Prostate gland (tissue), 2 donors: ENCODE measurements around the gene NAALADL2.
"Not testable (repeated sequence)": the region's sequence is repeated elsewhere in the genome, so short reads cannot be mapped to it uniquely, and the experiment has no call there.

Experiments used
- POLR2A ChIP-seq: fragments of 450-650 bp; IDR thresholded peaks from one replicate; pipeline ENCODE4 v1.6.1; 2016; ENCODE audit warnings: antibody characterized with exemption, mild to moderate bottlenecking
- TF ChIP-seq, protein P1 (sequence below), 4 experiments: fragments of 200-600 bp in 2 of 4; fragments of 450-650 bp in 2 of 4; sonication (generic) in 2 of 4; IDR thresholded peaks; 1 replicate in 3 of 4; 2 replicates in 1 of 4; pipeline ENCODE4 v1.5.1; 2016 to 2019; ENCODE audit warnings: antibody characterized with exemption in 4 of 4, mild to moderate bottlenecking in 2 of 4, moderate library complexity in 2 of 4

DNA sequence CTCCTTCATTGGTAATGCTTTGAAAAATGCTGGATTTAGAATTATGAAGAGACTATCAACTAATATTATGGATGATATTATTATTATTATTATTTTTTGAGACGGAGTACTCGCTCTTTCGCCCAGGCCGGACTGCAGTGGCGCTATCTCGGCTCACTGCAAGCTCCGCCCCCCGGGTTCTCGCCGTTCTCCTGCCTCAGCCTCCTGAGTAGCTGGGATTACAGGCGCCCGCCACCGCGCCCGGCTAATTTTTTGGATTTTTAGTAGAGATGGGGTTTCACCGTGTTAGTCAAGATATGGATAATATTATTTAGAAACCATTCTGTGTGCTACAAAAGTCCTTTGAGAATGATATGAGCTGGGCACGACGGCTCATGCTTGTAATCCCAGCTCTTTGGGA is 512.1 kb downstream of the NAALADL2 start:
- TF ChIP-seq, protein P1, sequence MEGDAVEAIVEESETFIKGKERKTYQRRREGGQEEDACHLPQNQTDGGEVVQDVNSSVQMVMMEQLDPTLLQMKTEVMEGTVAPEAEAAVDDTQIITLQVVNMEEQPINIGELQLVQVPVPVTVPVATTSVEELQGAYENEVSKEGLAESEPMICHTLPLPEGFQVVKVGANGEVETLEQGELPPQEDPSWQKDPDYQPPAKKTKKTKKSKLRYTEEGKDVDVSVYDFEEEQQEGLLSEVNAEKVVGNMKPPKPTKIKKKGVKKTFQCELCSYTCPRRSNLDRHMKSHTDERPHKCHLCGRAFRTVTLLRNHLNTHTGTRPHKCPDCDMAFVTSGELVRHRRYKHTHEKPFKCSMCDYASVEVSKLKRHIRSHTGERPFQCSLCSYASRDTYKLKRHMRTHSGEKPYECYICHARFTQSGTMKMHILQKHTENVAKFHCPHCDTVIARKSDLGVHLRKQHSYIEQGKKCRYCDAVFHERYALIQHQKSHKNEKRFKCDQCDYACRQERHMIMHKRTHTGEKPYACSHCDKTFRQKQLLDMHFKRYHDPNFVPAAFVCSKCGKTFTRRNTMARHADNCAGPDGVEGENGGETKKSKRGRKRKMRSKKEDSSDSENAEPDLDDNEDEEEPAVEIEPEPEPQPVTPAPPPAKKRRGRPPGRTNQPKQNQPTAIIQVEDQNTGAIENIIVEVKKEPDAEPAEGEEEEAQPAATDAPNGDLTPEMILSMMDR (IDR thresholded peaks at IDR 0.05), result not testable (repeated sequence)
- TF ChIP-seq POLR2A, result not testable (repeated sequence)
